Activated CD8-positive, alpha-beta memory T cell treated with anti-CD3 and anti-CD28 coated beads for 36 hours (primary cell): ENCODE results near the gene KDM1A. TPM values are rescaled to one million over a fixed set of nuclear protein-coding genes. Genes with fewer than 3 reads are reported as not detected.
"Not testable (repeated sequence)": the region's sequence is repeated elsewhere in the genome, so short reads cannot be mapped to it uniquely, and the experiment has no call there.

Experiments
- CTCF ChIA-PET: fragments of 350-600 bp; sonication (Branson Sonifier 250); formaldehyde crosslinking; loops from one replicate; lab custom pipeline; 2021; ENCODE audit warnings: antibody characterized with exemption; lab: Charles Lee
- POLR2A ChIA-PET: fragments of 350-600 bp; sonication (Branson Sonifier 250); formaldehyde crosslinking; loops from one replicate; lab custom pipeline; 2021; ENCODE audit warnings: antibody characterized with exemption; lab: Charles Lee
- total RNA-seq, 2 experiments: library from RNA; stranded (reverse); gene quantifications; one replicate each; pipeline ENCODE4 v1.2.3, GENCODE V29; 2021

The KDM1A gene
- 10 to 100 TPM; 69.6 TPM for total RNA-seq

GRCh38 chr1:23019094-23019862, at the start of gene KDM1A:
KDM1A (plus strand) TSS chr1:23019468; CDS start chr1:23019597, 129 bp downstream.
- POLR2A ChIA-PET, result no interaction called here

GRCh38 chr1:22970096-22970495, 49.2 kb upstream of the KDM1A start:
- ChIA-PET CTCF (no interaction called here), POLR2A (no interaction called here)

More at GRCh38 chr1:23019094-23019862, at the start of gene KDM1A:
- CTCF ChIA-PET, result no interaction called here

GRCh38 chr1:22971161-22971560, 48.1 kb upstream of the KDM1A start:
- CTCF ChIA-PET, result no interaction called here
- POLR2A ChIA-PET, result no interaction called here

- CTCF ChIA-PET, result no interaction called here
- POLR2A ChIA-PET, result no interaction called here
Measured at GRCh38 chr1:22971611-22972405, 47.5 kb upstream of the KDM1A start.

- ChIA-PET CTCF (no interaction called here), POLR2A (no interaction called here)
Measured at GRCh38 chr1:22972760-22973159, 46.5 kb upstream of the KDM1A start, which contains the start of gene LACTBL1. LACTBL1 (minus strand) TSS chr1:22972866; CDS start chr1:22972316, 550 bp downstream.

- CTCF ChIA-PET, result no interaction called here
- POLR2A ChIA-PET, result no interaction called here
Measured at GRCh38 chr1:22975694-22976093, 43.6 kb upstream of the KDM1A start.

- CTCF ChIA-PET, result interaction anchor here (1.3 kb wide), 1 partner anchor 208 kb away, joined by 7 read pairs; no protein-coding TSS in a partner anchor
Measured at GRCh38 chr1:22976127-22976460, 43.2 kb upstream of the KDM1A start.

GRCh38 chr1:22976461-22977243, 42.6 kb upstream of the KDM1A start:
- ChIA-PET POLR2A (no interaction called here), CTCF (interaction anchor here (1.2 to 1.3 kb wide), 2 partner anchors 55 to 207 kb away, joined by 3 to 7 read pairs; no protein-coding TSS in a partner anchor)

More at GRCh38 chr1:22976127-22976460, 43.2 kb upstream of the KDM1A start:
- POLR2A ChIA-PET, result no interaction called here

- POLR2A ChIA-PET, result no interaction called here
- CTCF ChIA-PET, result no interaction called here
Measured at GRCh38 chr1:22978299-22978698, 41.0 kb upstream of the KDM1A start.

- CTCF ChIA-PET, POLR2A ChIA-PET: not testable (repeated sequence)
Measured at GRCh38 chr1:22980471-22980790, 38.8 kb upstream of the KDM1A start.

- POLR2A ChIA-PET, result no interaction called here
- CTCF ChIA-PET, result no interaction called here
Measured at GRCh38 chr1:22983944-22984343, 35.3 kb upstream of the KDM1A start.

- POLR2A ChIA-PET, result not testable (repeated sequence)
- CTCF ChIA-PET, result interaction anchor here (0.7 kb wide), 1 partner anchor 40 kb away, joined by 3 read pairs; no protein-coding TSS in a partner anchor
Measured at GRCh38 chr1:22992384-22992783, 26.9 kb upstream of the KDM1A start.

- POLR2A ChIA-PET, CTCF ChIA-PET: not testable (repeated sequence)
Measured at GRCh38 chr1:22993220-22993795, 26.0 kb upstream of the KDM1A start.

- ChIA-PET CTCF (no interaction called here), POLR2A (no interaction called here)
Measured at GRCh38 chr1:22995774-22996173, 23.5 kb upstream of the KDM1A start.

- CTCF ChIA-PET, POLR2A ChIA-PET: not testable (repeated sequence)
Measured at GRCh38 chr1:22997528-22997927, 21.7 kb upstream of the KDM1A start.

- CTCF ChIA-PET, POLR2A ChIA-PET: not testable (repeated sequence)
Measured at GRCh38 chr1:23000133-23000532, 19.1 kb upstream of the KDM1A start.

GRCh38 chr1:23002218-23002617, 17.1 kb upstream of the KDM1A start:
- CTCF ChIA-PET, POLR2A ChIA-PET: not testable (repeated sequence)

GRCh38 chr1:23004112-23004511, 15.2 kb upstream of the KDM1A start:
- CTCF ChIA-PET, result no interaction called here
- POLR2A ChIA-PET, result no interaction called here

- CTCF ChIA-PET, result not testable (repeated sequence)
Measured at GRCh38 chr1:23004769-23005168, 14.5 kb upstream of the KDM1A start.

More at GRCh38 chr1:23004769-23005168, 14.5 kb upstream of the KDM1A start:
- POLR2A ChIA-PET, result not testable (repeated sequence)
